Progenitor cell of endocrine pancreas (in vitro differentiated cells): ENCODE measurements around the gene ADGRL3. TPM values are rescaled to one million over a fixed set of nuclear protein-coding genes. Genes with fewer than 3 reads are reported as not detected.

ENCODE experiments used
- DNase-seq: peaks from one replicate; pipeline ENCODE4 v3.0.0; 2021; ENCODE audit warnings: low spot score; ENCODE audit not compliant: unreplicated experiment
- H3K27ac Mint-ChIP-seq: 2 replicates; pipeline ENCODE4 v1.8.0; 2021; ENCODE audit warnings: mild to moderate bottlenecking, moderate library complexity, mixed read lengths
- H3K27me3 Mint-ChIP-seq: 2 replicates; pipeline ENCODE4 v1.8.0; 2021; ENCODE audit warnings: mixed read lengths
- H3K36me3 Mint-ChIP-seq: 2 replicates; pipeline ENCODE4 v1.8.0; 2022; ENCODE audit warnings: mixed read lengths; ENCODE audit not compliant: insufficient read depth
- H3K4me1 Mint-ChIP-seq: 2 replicates; pipeline ENCODE4 v1.8.0; 2021; ENCODE audit warnings: low read depth, mixed read lengths
- H3K4me3 Mint-ChIP-seq: 2 replicates; pipeline ENCODE4 v1.8.0; 2021; ENCODE audit warnings: low read depth, mild to moderate bottlenecking, moderate library complexity, mixed read lengths
- H3K9me3 Mint-ChIP-seq: 2 replicates; pipeline ENCODE4 v1.8.0; 2021; ENCODE audit warnings: low read depth, mixed read lengths
- total RNA-seq: library from RNA; stranded (reverse); gene quantifications from 2 replicates; pipeline ENCODE4 v1.2.1, GENCODE V29; 2021
- TF ChIP-seq, protein P1 (sequence below): fragments of 200-600 bp; sonication (generic); IDR thresholded peaks from one replicate; pipeline ENCODE4 v1.5.0; 2021; ENCODE audit warnings: antibody characterized with exemption, mild to moderate bottlenecking; ENCODE audit not compliant: unreplicated experiment

ADGRL3 gene
- total RNA-seq, 1 donor from 2014 or later, result 5.6 TPM

DNA sequence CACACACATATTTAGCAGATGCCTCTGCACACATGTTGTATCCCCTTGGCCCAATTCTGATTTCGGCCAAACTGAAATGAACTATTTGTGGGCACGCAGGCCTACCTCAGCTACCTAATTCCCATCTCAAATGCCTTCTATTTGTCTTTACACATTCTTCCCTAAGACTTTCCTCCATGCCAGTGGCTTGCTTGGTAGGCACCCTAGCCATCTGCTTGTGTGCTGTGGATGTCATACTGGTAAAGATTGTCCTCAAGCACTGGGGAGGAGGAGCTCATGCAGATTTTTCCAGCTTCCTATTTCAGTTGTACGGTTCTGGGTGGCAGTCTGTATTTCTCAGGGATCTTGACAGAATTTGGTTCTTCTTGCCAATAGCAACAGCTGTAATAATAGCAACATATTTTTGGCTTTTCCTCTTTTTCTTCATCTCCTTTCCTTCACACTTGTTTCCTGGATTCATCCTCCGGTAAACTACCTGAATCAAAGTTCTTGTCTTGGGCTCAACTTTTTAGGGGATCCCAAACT, 514.3 kb downstream of the ADGRL3 start:
- Mint-ChIP-seq H3K9me3 (no peaks in the 10 kb centered on the region), H3K4me3 (no peak overlapping the region), H3K36me3 (no peaks in the 10 kb centered on the region), H3K27me3 (no peaks in the 10 kb centered on the region), H3K4me1 (peaks cover 8% of the 10 kb centered on the region), H3K27ac (no peak overlapping the region)
- TF ChIP-seq, protein P1, sequence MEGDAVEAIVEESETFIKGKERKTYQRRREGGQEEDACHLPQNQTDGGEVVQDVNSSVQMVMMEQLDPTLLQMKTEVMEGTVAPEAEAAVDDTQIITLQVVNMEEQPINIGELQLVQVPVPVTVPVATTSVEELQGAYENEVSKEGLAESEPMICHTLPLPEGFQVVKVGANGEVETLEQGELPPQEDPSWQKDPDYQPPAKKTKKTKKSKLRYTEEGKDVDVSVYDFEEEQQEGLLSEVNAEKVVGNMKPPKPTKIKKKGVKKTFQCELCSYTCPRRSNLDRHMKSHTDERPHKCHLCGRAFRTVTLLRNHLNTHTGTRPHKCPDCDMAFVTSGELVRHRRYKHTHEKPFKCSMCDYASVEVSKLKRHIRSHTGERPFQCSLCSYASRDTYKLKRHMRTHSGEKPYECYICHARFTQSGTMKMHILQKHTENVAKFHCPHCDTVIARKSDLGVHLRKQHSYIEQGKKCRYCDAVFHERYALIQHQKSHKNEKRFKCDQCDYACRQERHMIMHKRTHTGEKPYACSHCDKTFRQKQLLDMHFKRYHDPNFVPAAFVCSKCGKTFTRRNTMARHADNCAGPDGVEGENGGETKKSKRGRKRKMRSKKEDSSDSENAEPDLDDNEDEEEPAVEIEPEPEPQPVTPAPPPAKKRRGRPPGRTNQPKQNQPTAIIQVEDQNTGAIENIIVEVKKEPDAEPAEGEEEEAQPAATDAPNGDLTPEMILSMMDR, result no peak
- DNase-seq, result no peak

DNA sequence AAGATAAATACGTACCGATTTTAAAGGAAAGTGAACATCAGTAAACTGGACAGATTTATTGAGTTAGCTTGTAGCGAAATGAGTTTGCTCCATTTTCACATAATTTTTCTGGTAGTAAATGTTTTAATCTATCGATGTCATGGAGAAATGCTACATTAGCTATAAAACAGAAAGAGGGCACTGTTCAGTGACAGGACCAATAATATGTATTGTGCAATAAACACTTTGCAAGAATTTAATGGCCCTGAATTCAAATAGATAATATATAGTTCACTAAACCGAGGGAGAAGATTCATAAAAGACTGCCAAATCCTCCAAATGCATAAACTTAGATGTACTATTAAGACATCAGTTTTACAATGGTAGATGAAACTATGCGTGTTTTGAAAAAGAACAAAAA, 516.3 kb downstream of the ADGRL3 start:
- Mint-ChIP-seq H3K4me3 (no peak overlapping the region), H3K4me1 (peaks cover 11% of the 10 kb centered on the region), H3K27ac (no peak overlapping the region), H3K9me3 (no peaks in the 10 kb centered on the region), H3K27me3 (no peaks in the 10 kb centered on the region), H3K36me3 (no peaks in the 10 kb centered on the region)
- DNase-seq, result no peak
- TF ChIP-seq, protein P1, result no peak

DNA sequence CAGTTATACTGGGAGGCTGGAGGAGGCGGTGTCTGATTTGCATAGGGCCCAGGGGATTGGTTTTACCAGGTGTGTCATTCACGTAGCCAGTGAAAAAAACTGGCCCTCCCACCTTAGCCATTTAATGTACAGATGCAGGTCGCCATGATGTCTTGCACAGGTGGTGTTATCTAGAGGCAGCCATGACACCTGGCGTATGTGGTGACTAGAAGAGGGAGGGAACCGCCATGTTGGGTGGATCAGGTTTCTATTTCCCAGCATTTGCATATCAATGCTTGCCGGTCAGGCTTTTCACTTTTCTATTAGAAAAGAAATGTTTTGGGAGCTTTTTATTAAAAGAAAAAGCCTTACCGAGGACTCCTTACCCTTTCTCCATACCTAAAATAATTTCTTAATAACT, 523.4 kb downstream of the ADGRL3 start:
- H3K27me3 Mint-ChIP-seq, result no peaks in the 10 kb centered on the region
- H3K36me3 Mint-ChIP-seq, result no peaks in the 10 kb centered on the region
- no peak overlapping the region for H3K27ac Mint-ChIP-seq
- H3K9me3 Mint-ChIP-seq, result peaks cover 3% of the 10 kb centered on the region
- no peak overlapping the region for H3K4me3 Mint-ChIP-seq
- TF ChIP-seq, protein P1, result no peak
- DNase-seq, result no peak
- H3K4me1 Mint-ChIP-seq, result peaks cover 14% of the 10 kb centered on the region

DNA sequence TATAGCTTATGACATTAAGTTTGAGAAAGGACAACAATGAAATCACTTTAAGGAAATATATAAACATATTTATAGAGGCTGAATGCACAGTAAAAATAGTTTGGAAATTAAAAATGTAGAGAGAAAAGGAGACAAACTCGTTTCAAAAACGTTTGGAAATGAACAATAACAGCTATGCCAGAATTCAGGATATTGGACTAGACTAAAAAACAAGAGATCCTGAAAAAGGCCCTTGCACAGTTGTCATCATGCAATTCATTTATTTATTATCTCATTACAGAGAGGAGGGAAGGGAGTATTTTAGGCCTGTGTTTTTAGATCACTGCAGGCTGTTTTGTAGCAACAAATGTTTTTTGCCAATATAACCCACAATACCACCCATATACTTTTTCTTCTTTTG, 527.2 kb downstream of the ADGRL3 start:
- H3K27me3 Mint-ChIP-seq, result no peaks in the 10 kb centered on the region
- H3K36me3 Mint-ChIP-seq, result no peaks in the 10 kb centered on the region
- TF ChIP-seq, protein P1, result no peak
- no peak overlapping the region for H3K27ac Mint-ChIP-seq
- DNase-seq, result no peak
- H3K9me3 Mint-ChIP-seq, result peaks cover 3% of the 10 kb centered on the region
- H3K4me3 Mint-ChIP-seq, result no peak overlapping the region
- peaks cover 3% of the 10 kb centered on the region for H3K4me1 Mint-ChIP-seq

DNA sequence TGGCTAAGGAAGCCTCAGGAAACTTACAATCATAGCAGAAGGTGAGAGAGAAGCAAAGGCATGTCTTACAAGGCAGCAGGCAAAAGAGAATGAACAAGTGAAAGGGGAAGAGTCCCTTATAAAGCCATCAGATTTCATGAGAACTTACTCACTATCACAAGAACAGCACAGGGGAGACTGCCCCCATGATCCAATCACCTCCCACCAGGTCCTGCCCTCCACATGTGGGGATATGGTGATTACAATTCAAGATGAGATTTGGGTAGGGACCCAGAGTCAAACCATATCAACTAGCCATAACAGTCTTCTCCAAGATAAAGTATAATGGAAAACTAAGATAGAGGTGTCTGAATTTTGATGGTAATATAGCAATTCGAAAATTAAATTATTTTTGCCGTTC, 534.3 kb downstream of the ADGRL3 start:
- Mint-ChIP-seq H3K9me3 (peaks cover 14% of the 10 kb centered on the region), H3K36me3 (peaks cover 3% of the 10 kb centered on the region), H3K4me3 (no peak overlapping the region), H3K27me3 (no peaks in the 10 kb centered on the region), H3K27ac (no peak overlapping the region), H3K4me1 (no peaks in the 10 kb centered on the region)
- TF ChIP-seq, protein P1, result no peak
- no peak for DNase-seq
